Bronchial epithelial cell (primary cell): Measurements from ENCODE around the gene PEAK1. TPM values are rescaled to one million over a fixed set of nuclear protein-coding genes. Genes with fewer than 3 reads are reported as not detected.

Source experiments
- DNase-seq: peaks from one replicate; pipeline ENCODE4 v3.0.0-alpha.2; 2010; ENCODE audit warnings: low read depth
- FAIRE-seq: peaks from 2 replicates; lab custom pipeline; 2011; peaks lifted over from hg19 to GRCh38; lab: Jason Lieb, UNC
- H3K27me3 ChIP-seq: 2 replicates; pipeline ENCODE4 v1.5.1; 2011; ENCODE audit warnings: low read length; ENCODE audit not compliant: control insufficient read depth, insufficient read depth
- H3K36me3 ChIP-seq: 2 replicates; pipeline ENCODE4 v1.5.1; 2011; ENCODE audit warnings: low read length; ENCODE audit not compliant: control insufficient read depth, insufficient read depth
- H3K4me3 ChIP-seq: 2 replicates; pipeline ENCODE4 v1.5.1; 2011; ENCODE audit warnings: mild to moderate bottlenecking, low read depth, low read length, control low read depth
- CTCF ChIP-seq: IDR thresholded peaks from 2 replicates; pipeline ENCODE4 v1.5.1; 2011; ENCODE audit warnings: mild to moderate bottlenecking, moderate library complexity, low read length, control low read depth, inconsistent platforms; ENCODE audit not compliant: insufficient read depth, severe bottlenecking
- total RNA-seq: library from RNA; depleted of rRNA; stranded (reverse); fragments of >200 nt; gene quantifications from 2 replicates; pipeline ENCODE4 v1.2.1, GENCODE V29; 2014

PEAK1 gene
- total RNA-seq, 1 donor from 2014 or later: 3.7 TPM

GRCh38 chr15:77393471-77393840, 26.4 kb downstream of the PEAK1 start:
- TF ChIP-seq CTCF: no peak
- FAIRE-seq (no peak), DNase-seq (peak; percentile 49)
- no peak overlapping the region for H3K4me3 ChIP-seq
- H3K36me3 ChIP-seq: no peaks in the 10 kb centered on the region
- H3K27me3 ChIP-seq: no peaks in the 10 kb centered on the region

GRCh38 chr15:77392762-77393470, 27.0 kb downstream of the PEAK1 start:
- H3K4me3 ChIP-seq: no peak overlapping the region
- no peak for TF ChIP-seq CTCF
- DNase-seq (no peak), FAIRE-seq (no peak)
- H3K27me3 ChIP-seq: no peaks in the 10 kb centered on the region
- H3K36me3 ChIP-seq: no peaks in the 10 kb centered on the region

GRCh38 chr15:77391372-77391951, 28.4 kb downstream of the PEAK1 start:
- no peaks in the 10 kb centered on the region for H3K27me3 ChIP-seq
- DNase-seq (no peak), FAIRE-seq (no peak)
- TF ChIP-seq CTCF: no peak
- no peak overlapping the region for H3K4me3 ChIP-seq
- no peaks in the 10 kb centered on the region for H3K36me3 ChIP-seq

GRCh38 chr15:77387365-77388105, 32.4 kb downstream of the PEAK1 start:
- DNase-seq (no peak), FAIRE-seq (no peak)
- H3K27me3 ChIP-seq: no peaks in the 10 kb centered on the region
- no peak overlapping the region for H3K4me3 ChIP-seq
- no peaks in the 10 kb centered on the region for H3K36me3 ChIP-seq
- TF ChIP-seq CTCF: no peak

- DNase-seq: no peak
- no peak for FAIRE-seq
- TF ChIP-seq CTCF: no peak
- Histone ChIP-seq H3K36me3 (no peaks in the 10 kb centered on the region), H3K4me3 (no peak overlapping the region), H3K27me3 (no peaks in the 10 kb centered on the region)
These were observed 33.3 kb downstream of the PEAK1 start for GRCh38 chr15:77386626-77387025.
